OCI-LY1 (cell line): ENCODE measurements around the gene PHF23.

Experiments
- H2AFZ ChIP-seq: fragments of 200-600 bp; sonication (generic), shearing (Covaris generic); 2 replicates; pipeline ENCODE4 v1.6.0; 2014; ENCODE audit warnings: antibody characterized with exemption, mild to moderate bottlenecking, low read length
- H3F3A ChIP-seq: fragments of 200-600 bp; sonication (generic), shearing (Covaris generic); 2 replicates; pipeline ENCODE4 v1.6.0; 2014; ENCODE audit warnings: mild to moderate bottlenecking, antibody characterized with exemption, low read length, moderate library complexity; ENCODE audit not compliant: insufficient read depth
- H3K27ac ChIP-seq: fragments of 200-600 bp; sonication (generic); 2 replicates; pipeline ENCODE4 v1.5.1; 2014; ENCODE audit warnings: low read length, mixed run types, mild to moderate bottlenecking, low read depth; ENCODE audit not compliant: poor library complexity, severe bottlenecking
- H3K27me3 ChIP-seq: fragments of 200-600 bp; sonication (generic); 2 replicates; pipeline ENCODE4 v1.6.0; 2014; ENCODE audit warnings: antibody characterized with exemption, mild to moderate bottlenecking, low read length, moderate library complexity; ENCODE audit not compliant: insufficient read depth
- H3K36me3 ChIP-seq: fragments of 200-600 bp; sonication (generic); 2 replicates; pipeline ENCODE4 v1.6.1; 2014; ENCODE audit warnings: mild to moderate bottlenecking, antibody characterized with exemption, low read length, moderate library complexity, mixed read lengths; ENCODE audit not compliant: insufficient read depth
- H3K4me1 ChIP-seq: fragments of 200-600 bp; sonication (generic); 2 replicates; pipeline ENCODE4 v1.5.1; 2014; ENCODE audit warnings: mild to moderate bottlenecking, low read length, moderate library complexity; ENCODE audit not compliant: insufficient read depth, severe bottlenecking
- H3K4me2 ChIP-seq: fragments of 200-600 bp; sonication (generic), shearing (Covaris generic); 2 replicates; pipeline ENCODE4 v1.6.1; 2014; ENCODE audit warnings: low read length
- H3K4me3 ChIP-seq: fragments of 200-600 bp; sonication (generic); 2 replicates; pipeline ENCODE4 v1.5.1; 2014; ENCODE audit warnings: low read length, low read depth, mild to moderate bottlenecking, mixed read lengths; ENCODE audit not compliant: poor library complexity, severe bottlenecking
- H3K79me2 ChIP-seq: fragments of 200-600 bp; shearing (Covaris generic); 2 replicates; pipeline ENCODE4 v1.6.1; 2016; ENCODE audit warnings: mixed run types, low read length, mixed read lengths; ENCODE audit not compliant: insufficient read depth
- H3K9ac ChIP-seq: fragments of 200-600 bp; sonication (generic), shearing (Covaris generic); 2 replicates; pipeline ENCODE4 v1.6.1; 2014; ENCODE audit warnings: mild to moderate bottlenecking, low read length, mixed read lengths
- H3K9me2 ChIP-seq: fragments of 200-600 bp; sonication (generic), shearing (Covaris generic); 2 replicates; pipeline ENCODE4 v1.6.1; 2014; ENCODE audit warnings: low read depth, mild to moderate bottlenecking, low read length, mixed read lengths
- H3K9me3 ChIP-seq: fragments of 200-600 bp; shearing (Covaris generic); 2 replicates; pipeline ENCODE4 v1.6.1; 2014; ENCODE audit warnings: low read length, mixed read lengths
- H4K20me1 ChIP-seq: fragments of 200-600 bp; sonication (generic), shearing (Covaris generic); 2 replicates; pipeline ENCODE4 v1.6.0; 2016; ENCODE audit warnings: mild to moderate bottlenecking, low read length; ENCODE audit not compliant: insufficient read depth
- EZH2 ChIP-seq: fragments of 200-600 bp; sonication (generic), shearing (Covaris generic); IDR thresholded peaks from 2 replicates; pipeline ENCODE4 v1.8.0; 2017; ENCODE audit warnings: borderline replicate concordance, mixed run types, mild to moderate bottlenecking, antibody characterized with exemption, low read length, moderate library complexity, mixed read lengths
- TF ChIP-seq, protein P1 (sequence below): fragments of 200-600 bp; sonication (generic), shearing (Covaris generic); IDR thresholded peaks from 2 replicates; pipeline ENCODE4 v1.5.1; 2017; ENCODE audit warnings: mild to moderate bottlenecking, antibody characterized with exemption, low read length, moderate library complexity, mixed read lengths

The PHF23 gene

DNA sequence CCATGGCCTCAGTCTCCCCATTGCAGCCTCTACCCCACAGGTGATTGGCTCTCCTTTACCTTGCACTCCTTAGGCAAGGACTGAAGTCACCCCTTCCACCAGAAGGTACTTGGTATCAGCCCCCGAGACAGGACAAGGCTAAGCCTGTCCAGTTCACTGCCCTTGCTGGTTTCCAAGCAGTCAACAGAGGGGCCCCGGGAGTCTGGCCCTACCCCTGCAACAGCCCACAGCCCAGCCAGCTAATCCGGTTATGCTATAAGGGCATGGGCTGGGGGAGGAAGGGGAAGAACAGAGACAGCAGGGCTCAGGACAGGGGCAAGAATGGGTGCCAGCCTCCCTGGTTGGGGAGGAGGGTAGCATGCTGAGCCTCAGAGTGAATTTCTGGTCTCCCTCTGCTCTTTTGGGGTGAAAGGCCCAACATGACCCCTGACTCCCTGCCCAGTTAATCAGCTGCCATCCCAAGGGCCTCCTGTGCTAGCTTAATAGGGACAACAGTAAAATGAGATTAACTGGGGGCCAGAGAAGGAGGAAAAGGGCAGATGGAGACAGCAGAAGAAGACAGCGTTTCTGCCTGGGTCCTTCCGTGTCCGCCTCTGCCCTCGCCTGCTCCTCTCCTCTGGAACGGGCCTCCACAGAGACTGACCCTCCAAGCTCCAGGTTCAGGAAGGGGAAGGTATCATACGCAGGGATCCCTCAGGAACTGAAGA is 30.4 kb downstream of the PHF23 start:
- Histone ChIP-seq H3K4me2 (no peak overlapping the region), H3K9me2 (no peaks in the 10 kb centered on the region), H3K36me3 (no peaks in the 10 kb centered on the region), H3K27me3 (no peaks in the 10 kb centered on the region), H3F3A (no peaks in the 10 kb centered on the region), H3K4me3 (no peak overlapping the region), H3K9me3 (no peaks in the 10 kb centered on the region), H4K20me1 (no peaks in the 10 kb centered on the region), H3K79me2 (no peaks in the 10 kb centered on the region), H2AFZ (no peak overlapping the region), H3K4me1 (peaks cover 18% of the 10 kb centered on the region), H3K27ac (no peak overlapping the region), H3K9ac (no peak overlapping the region)
- TF ChIP-seq EZH2, result no peak
- TF ChIP-seq, protein P1, sequence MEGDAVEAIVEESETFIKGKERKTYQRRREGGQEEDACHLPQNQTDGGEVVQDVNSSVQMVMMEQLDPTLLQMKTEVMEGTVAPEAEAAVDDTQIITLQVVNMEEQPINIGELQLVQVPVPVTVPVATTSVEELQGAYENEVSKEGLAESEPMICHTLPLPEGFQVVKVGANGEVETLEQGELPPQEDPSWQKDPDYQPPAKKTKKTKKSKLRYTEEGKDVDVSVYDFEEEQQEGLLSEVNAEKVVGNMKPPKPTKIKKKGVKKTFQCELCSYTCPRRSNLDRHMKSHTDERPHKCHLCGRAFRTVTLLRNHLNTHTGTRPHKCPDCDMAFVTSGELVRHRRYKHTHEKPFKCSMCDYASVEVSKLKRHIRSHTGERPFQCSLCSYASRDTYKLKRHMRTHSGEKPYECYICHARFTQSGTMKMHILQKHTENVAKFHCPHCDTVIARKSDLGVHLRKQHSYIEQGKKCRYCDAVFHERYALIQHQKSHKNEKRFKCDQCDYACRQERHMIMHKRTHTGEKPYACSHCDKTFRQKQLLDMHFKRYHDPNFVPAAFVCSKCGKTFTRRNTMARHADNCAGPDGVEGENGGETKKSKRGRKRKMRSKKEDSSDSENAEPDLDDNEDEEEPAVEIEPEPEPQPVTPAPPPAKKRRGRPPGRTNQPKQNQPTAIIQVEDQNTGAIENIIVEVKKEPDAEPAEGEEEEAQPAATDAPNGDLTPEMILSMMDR, result no peak

DNA sequence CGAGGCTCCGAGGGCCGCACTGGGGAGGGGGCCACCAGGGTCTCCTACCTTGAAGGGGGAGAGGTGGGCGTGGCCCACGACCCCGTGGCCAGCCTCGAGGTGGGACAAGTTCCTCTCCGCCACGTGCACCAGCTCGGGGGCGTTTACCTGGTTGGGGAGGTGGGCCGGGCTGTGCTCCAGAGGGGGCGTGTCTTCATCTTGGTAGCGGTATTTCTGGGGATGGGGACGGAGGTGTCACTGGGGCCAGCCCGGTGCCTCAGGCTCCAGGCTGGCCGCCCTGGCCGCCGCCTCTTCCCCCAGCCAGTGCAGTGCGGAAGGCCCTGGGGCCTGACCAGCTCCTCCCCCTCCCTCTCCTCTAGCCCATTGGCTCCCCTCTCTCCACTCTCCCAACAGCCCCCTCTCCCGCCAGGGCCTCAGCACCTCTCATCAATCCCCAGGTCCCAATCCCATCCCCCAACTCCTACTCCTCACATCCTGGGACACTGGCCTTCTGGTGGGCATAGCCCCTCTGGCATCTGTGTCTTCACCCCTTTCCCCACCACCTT is 31.2 kb downstream of the PHF23 start:
- no peak overlapping the region for H3K9ac ChIP-seq
- no peak overlapping the region for H3K27ac ChIP-seq
- no peaks in the 10 kb centered on the region for H3K79me2 ChIP-seq

DNA sequence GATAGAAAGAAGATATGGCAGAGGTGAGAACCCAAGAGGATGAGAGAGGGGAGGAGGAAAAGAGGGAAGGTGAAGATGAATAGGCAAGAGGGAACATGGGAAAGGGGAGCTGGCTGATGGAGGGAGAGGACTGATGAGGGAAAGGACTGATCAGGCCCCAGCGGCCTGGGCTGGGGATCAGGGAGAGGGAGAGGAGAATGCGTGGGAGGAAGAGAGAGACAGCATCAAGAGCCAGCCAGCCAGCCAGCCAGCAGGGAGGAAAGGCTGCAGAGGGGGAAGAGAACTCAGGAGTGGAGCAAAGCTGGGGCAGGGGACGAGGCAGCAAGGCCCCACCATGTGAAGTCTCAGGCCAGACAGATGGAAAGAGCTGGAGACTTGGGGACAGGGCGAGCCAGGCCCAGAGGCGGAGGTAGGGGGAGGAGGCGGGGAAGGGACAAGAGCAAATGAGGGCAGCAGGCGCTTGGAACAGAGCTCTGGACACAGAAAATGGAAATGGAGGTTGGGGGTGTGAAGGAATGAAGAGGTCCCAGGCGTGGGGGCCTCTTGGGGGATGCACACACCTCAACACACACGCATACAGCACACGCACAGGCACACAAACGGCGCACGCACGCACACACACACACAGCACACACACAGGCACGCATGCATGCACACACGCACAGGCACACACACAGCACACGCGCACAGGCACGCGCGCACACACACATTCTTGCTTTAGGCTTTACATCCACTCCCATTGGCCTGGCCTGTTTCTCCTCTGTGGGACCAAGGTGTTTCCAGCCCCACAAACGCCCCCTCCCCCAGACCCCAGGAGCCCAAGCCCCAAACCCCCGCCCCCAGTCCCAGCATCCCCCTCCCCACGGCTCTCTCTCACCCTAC is 31.9 kb downstream of the PHF23 start:
- no peaks in the 10 kb centered on the region for H3K9me2 ChIP-seq
- H3K9ac ChIP-seq, result no peak overlapping the region
- H3K27me3 ChIP-seq, result no peaks in the 10 kb centered on the region
- no peak overlapping the region for H3K27ac ChIP-seq
- no peaks in the 10 kb centered on the region for H3K36me3 ChIP-seq
- H3K79me2 ChIP-seq, result no peaks in the 10 kb centered on the region
- no peaks in the 10 kb centered on the region for H3F3A ChIP-seq
- no peak for TF ChIP-seq EZH2
- TF ChIP-seq, protein P1, result no peak
- no peak overlapping the region for H2AFZ ChIP-seq
- no peak overlapping the region for H3K4me2 ChIP-seq
- H3K9me3 ChIP-seq, result no peaks in the 10 kb centered on the region
- peaks cover 13% of the 10 kb centered on the region for H3K4me1 ChIP-seq
- H4K20me1 ChIP-seq, result no peaks in the 10 kb centered on the region
- no peak overlapping the region for H3K4me3 ChIP-seq

More for the DNA sequence above, 31.2 kb downstream of the PHF23 start:
- Histone ChIP-seq H3K36me3 (no peaks in the 10 kb centered on the region), H3K9me2 (no peaks in the 10 kb centered on the region), H3K4me2 (no peak overlapping the region), H3F3A (no peaks in the 10 kb centered on the region), H3K27me3 (no peaks in the 10 kb centered on the region), H4K20me1 (no peaks in the 10 kb centered on the region), H2AFZ (no peak overlapping the region), H3K4me1 (peaks cover 13% of the 10 kb centered on the region), H3K4me3 (no peak overlapping the region), H3K9me3 (no peaks in the 10 kb centered on the region)
- TF ChIP-seq, protein P1, result no peak
- TF ChIP-seq EZH2, result no peak
